GM18511 (cell line): ENCODE results near the gene SLC12A8.
A peak's percentile ranks its signal among the peaks of the same experiment; 100 is the strongest.

Source experiments
- ATAC-seq: cut with Tn5 transposase; IDR thresholded peaks from one replicate; pipeline ENCODE4 v1.9.1; 2021; ENCODE audit warnings: mild to moderate bottlenecking, moderate library complexity; ENCODE audit not compliant: unreplicated experiment

SLC12A8 gene

DNA sequence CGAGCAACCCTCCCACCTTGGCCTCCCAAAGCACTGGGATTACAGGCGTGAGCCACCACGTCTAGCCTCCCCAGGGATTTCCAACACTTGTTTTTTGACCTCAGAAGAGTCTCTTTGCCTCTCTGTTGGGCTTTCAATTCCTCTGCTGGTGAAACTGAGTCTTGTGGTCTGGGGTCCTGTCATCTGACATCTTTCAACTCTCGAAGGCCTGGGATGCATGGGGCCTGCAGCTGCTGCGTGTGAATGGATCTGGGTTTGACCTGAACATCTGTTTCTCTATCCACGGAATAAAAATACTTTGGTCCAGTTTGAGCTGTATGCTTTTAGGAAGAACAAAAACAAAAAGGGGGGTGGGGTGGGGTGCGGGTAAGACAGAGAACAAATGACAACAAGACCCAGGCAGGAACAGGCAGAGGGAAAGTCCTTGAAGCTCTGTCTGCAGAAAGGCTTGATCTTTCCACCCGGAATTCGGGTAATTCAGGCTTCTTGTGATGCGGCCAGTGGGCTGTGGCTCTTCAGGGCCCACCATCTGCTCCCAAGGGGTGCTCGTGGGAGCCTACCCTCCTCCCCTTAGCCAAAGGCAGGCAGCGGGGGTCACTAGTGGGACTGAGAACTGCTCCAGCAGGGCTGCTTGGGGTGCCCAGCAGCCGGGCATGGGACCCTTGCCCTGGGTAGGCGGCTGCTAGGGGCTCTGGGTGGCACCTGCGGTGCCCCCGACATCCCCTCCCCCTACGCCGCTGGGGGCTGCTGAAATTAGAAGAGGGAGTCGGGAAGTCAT lies 71.5 kb downstream of the SLC12A8 start:
- ATAC-seq = peak; percentile 14

DNA sequence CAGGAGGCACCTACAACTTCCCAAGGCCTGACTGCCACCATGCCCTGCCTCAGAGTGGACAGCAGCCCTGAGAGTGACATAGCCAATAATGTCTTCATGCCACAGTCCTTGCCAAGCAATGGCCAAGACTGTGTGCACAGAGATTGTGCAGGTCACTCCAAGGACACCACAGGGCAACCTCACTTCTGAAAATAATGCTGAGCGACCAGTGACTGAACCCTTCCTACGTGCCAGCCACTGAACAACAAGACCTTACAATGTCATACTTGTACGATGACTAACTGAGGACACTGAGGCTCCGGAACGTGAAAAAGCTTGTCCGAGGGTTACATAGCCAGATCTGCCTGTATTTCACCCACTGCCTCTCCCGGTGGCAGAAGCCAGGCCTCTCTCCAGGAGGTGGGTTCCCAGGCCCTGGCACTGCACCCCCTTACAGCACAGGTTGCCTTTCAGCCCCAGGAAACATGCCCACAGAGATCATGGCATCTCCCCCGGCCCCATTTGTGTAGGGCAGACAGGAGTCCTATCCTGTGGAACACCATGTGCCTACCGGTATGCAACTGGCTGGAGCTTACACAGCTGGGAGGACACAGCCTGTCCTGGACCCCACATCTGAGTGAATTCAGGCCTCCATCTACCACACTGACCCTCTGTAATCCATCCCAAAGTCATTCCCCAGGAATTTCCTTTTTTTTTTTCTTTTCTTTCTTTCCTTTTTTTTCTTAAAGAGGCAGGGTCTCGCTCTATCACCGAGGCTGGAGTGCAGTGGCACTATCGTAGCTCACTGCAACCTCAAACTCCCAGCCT lies 72.3 kb downstream of the SLC12A8 start:
- no peak for ATAC-seq

GRCh38 chr3:125139386-125139785 lies 73.2 kb downstream of the SLC12A8 start:
- ATAC-seq = no peak

- no peak for ATAC-seq
Measured at GRCh38 chr3:125137358-125138033, 75.1 kb downstream of the SLC12A8 start.

- no peak for ATAC-seq
Measured at GRCh38 chr3:125136966-125137357, 75.6 kb downstream of the SLC12A8 start.

DNA sequence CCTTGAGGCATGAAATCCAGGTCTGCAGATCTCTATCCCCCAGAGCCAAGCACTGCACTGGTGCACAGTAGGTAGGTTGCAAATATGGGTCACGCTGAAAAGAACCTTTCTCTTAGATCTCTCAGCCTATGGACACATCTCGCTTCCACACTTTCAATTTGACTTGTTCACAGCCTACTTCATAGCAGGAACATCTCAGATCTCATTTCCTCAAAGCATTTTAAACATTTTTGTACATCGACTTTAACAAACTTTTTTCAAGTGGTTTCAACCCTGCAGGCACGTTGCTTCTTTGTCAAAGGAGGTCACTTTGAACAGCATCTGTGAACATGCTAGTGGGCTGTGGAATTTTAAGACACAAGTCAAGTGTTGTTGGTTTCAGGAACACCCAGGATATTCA lies 76.0 kb downstream of the SLC12A8 start:
- ATAC-seq = no peak

GRCh38 chr3:125134952-125135351 lies 77.6 kb downstream of the SLC12A8 start:
- ATAC-seq = no peak

GRCh38 chr3:125132815-125133214 lies 79.7 kb downstream of the SLC12A8 start:
- peak; percentile 59 for ATAC-seq

DNA sequence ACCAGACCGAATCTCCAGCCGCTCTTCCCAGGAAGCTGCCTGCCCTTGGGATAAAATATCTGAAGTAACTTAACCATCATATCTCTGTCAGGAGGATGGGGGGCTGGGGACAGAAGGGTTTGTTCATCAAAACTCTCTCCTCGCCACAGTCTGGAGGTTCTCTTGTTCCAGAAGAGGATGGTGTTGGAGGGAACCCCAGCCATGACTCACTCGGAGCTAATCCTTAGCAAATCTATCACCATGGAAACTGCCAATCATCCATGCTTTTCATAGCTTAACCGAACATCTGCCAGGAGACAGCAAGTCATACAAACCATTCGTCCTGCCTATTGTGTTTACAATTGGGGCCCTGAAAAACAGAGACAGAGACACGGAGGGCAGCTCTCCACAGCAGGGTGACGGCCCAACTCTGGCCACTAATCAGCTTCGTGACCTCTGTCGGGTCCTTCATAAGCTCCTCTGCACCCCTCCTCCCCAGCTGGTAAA lies 83.0 kb downstream of the SLC12A8 start:
- no peak for ATAC-seq

DNA sequence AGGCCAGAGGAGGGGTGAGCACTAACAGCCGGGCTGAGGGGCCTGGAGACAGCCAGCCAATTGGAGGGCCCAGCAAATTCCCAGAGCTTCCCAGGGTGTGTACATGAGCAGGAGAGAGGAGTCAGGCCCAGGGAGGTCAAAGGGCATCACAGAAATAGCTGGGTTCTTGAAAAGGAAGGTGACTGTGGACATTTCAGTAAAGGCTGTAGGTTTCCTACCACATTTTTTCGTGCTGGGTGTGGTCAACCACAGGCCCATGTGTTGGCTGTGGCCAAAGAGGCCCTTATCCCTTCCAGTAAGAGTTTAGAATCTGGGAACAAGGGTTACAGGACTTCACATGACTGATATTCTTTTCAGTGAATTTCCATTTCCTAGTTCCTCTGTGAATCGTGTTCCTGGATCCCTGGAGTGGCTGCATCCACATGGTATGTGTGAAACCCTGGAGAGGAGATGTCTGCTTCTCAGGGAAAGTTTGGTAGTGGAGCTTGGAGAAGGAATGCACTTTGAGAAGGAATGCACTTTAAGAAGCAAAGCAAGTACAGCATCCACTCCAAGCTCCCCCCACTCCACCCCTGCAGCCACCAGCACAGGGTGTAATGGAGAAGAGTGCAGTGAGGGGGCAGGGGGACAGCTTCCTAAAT lies 83.6 kb downstream of the SLC12A8 start:
- ATAC-seq = no peak

- ATAC-seq = no peak
Measured at GRCh38 chr3:125126323-125126722, 86.2 kb downstream of the SLC12A8 start.

DNA sequence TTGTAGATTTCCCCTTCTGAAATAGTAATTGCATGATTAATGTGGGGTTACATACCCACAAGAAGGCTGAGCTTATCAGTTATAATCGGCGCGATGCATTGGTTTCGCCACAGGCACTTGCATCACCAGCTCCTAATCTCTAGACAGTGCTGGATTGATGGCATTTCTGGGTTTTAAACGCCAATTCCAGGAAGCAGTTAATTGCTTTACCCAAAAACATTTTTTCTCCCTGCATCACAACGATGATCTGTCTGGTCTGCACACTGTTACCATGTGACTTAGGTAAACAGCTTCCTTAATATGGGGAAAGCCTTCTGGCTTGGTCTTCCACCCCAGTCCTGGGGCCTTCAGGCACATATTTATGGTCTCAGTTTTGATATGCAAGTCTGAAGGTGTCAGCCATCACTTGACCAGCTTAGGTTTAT lies 86.7 kb downstream of the SLC12A8 start:
- ATAC-seq = no peak

DNA sequence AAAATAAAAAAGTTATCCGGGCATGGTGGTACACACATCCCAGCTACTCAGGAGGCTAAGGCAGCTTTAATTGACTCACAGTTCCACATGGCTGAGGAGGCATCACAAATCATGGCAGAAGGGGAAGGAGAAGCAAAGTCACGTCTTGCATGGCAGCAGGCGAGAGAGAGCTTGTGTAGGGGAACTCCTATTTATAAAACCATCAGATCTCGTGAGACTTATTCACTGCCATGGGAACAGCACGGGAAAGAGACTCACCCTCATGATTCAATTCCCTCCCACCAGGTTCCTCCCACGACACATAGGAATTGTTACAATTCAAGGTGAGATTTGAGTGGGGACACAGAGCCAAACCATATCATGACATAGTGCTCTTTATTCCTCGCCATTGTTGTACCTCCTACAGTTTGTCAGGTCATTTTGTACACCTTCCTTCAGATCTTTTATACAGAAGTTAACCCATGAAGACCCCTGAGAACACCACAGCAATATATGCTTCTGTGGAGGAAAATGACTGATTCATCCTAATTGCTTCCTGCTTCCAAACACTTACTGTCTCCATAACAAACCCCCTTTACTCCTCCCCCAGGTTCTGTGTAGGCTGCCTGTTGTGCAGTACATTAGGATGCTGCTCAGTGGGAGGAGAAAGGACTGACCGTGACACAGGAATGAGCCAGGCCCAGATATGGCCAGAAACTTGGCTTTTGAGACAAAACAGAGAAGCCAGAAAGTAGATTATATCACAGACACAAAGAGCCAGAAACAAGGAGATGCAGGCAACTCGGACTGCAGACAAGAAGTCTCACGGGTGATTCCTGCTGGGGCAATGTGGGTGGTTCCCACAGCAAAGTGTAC lies 88.9 kb downstream of the SLC12A8 start:
- no peak for ATAC-seq

GRCh38 chr3:125121246-125122010 lies 91.1 kb downstream of the SLC12A8 start:
- ATAC-seq = peak; percentile 63

- no peak for ATAC-seq
Measured at GRCh38 chr3:125120379-125121122, 92.0 kb downstream of the SLC12A8 start.

DNA sequence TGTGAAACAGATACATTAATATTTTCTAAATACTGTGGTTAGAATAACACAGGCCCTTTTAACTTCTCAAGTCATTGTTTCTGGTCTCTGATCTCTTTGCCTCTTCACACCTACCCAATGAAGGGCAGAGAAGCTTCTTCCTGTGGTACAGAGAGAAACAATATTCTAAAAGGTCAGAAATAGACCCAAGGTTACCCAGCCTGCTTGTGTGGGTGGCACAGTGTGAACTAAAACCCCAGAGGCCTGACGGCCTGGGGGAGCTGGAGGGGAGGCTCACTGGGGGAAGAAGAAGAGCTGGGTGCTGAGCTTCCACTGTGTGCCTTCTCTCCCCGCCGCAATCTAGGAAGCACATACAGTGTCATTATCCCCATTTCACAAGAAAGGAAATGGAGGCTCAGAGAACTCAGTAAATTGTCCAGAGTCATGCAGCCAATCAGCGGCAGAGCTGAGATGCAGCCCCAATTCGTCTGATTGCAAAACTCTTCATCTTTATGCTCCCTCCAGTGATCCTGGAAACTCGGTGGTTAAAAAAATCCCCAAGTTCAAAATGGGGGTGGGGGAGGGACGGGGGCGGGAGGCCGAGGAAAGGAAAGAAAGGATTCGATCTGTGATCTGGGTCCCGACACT lies 92.7 kb downstream of the SLC12A8 start:
- peak; percentile 69 for ATAC-seq

GRCh38 chr3:125118600-125118999 lies 93.9 kb downstream of the SLC12A8 start:
- ATAC-seq = no peak

- ATAC-seq = no peak
Measured at GRCh38 chr3:125117631-125118191, 94.8 kb downstream of the SLC12A8 start.
